ENCODE results near the gene IPO9. TPM values are rescaled to one million over a fixed set of nuclear protein-coding genes. Genes with fewer than 3 reads are reported as not detected.

Gene IPO9
- total RNA-seq, 4 donors from 2014 or later = 14.6 to 24.1 (median 19.8) TPM

GRCh38 chr1:201877877-201878401 is 49.0 kb downstream of the IPO9 start:
- no peak for TF ChIP-seq CTCF (IDR thresholded peaks at IDR 0.05; ENCODE audit: low read depth)

GRCh38 chr1:201880928-201881571 is 52.1 kb downstream of the IPO9 start:
- TF ChIP-seq CTCF (IDR thresholded peaks at IDR 0.05; ENCODE audit: low read depth) = no peak

- no peak for TF ChIP-seq CTCF (IDR thresholded peaks at IDR 0.05; ENCODE audit: low read depth)
These were observed 52.7 kb downstream of the IPO9 start for GRCh38 chr1:201881617-201882016.

GRCh38 chr1:201882665-201883132 is 53.7 kb downstream of the IPO9 start:
- no peak for TF ChIP-seq CTCF (IDR thresholded peaks at IDR 0.05; ENCODE audit: low read depth)

- no peak for TF ChIP-seq CTCF (IDR thresholded peaks at IDR 0.05; ENCODE audit: low read depth)
These were observed 54.3 kb downstream of the IPO9 start for GRCh38 chr1:201883266-201883665.

GRCh38 chr1:201883786-201884185 is 54.8 kb downstream of the IPO9 start:
- TF ChIP-seq CTCF (IDR thresholded peaks at IDR 0.05; ENCODE audit: low read depth) = no peak

GRCh38 chr1:201884425-201884824 is 55.5 kb downstream of the IPO9 start:
- no peak for TF ChIP-seq CTCF (IDR thresholded peaks at IDR 0.05; ENCODE audit: low read depth)

Data from subcutaneous adipose tissue (tissue), 4 donors.